Measurements from ENCODE around the gene TAMALIN.

The TAMALIN gene

DNA sequence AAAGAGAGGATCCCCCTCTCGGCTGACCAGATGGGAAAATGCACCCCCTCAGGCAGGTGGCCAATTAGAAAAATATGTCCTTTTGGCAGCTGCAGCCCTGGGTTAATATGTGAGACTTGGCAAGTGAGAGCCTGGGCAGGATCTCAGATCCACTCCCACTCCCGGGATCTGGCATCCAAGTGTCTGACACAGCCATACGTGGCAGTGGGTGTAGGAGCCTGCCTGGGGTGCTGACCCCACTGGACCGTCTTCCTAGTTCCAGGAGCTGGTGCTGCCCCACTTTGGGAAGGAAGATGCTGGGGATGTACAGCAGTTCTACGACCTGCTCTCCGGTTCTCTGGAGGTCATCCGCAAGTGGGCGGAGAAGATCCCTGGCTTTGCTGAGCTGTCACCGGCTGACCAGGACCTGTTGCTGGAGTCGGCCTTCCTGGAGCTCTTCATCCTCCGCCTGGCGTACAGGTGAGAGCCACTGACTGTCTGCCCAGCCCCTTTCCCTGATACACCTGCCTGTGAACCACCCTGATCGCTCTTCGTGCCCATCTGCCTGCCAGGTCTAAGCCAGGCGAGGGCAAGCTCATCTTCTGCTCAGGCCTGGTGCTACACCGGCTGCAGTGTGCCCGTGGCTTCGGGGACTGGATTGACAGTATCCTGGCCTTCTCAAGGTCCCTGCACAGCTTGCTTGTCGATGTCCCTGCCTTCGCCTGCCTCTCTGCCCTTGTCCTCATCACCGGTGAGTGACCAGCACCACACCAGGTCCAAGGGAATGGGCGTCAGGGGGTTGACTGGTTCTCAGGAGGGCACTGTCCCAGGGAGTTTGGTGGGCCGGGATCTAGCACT lies 50.3 kb downstream of the TAMALIN start:
- no peak overlapping the region for H3K4me2 ChIP-seq (ENCODE audit: low read length)

DNA sequence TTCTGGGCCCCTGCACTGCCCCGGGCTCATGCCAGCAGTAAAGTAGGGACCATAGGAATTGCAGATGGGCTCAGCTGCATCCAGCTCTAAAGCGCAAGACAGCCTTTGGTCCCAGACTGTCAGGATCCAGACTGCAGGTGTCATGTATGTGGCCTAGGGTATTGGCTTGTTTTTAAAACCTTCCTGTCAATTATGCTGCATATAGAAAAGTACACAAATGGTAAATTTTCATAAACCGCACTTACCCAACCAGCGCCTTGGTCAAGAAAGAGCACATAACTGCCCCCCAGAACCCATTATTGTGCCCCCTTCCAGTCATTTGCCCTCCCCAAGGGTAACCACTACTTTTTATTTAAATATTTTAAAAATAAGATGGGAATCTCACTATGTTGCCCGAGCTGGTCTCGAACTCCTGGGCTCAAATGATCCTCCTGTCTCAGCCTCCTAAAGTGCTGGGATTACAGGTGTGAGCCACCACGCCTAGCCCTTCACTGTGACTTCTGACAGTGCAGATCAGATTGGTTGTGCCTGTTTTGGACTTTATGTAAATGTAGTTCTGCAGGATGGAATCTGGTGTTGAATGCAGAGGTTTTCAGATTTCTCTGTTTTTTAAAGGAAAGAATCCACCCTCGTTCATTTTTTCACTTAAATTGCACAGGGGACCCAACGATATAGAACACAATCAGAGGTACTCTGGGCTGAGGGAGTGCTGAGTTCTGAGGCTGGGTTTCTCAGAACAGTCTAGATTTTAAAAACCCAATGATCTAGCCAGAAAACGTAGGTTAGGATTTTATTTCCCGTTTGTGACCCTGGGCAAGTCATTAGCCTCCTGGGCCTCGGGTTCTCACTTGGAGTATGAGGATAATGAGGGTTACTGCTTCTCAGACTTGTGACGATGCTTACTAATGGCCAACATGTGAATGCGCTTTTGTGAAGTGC lies 51.2 kb downstream of the TAMALIN start:
- H3K9me3 ChIP-seq (ENCODE audit: control insufficient read depth, insufficient read depth, low read length), result no peaks in the 10 kb centered on the region
- no peak overlapping the region for H3K4me3 ChIP-seq (ENCODE audit: low read length)
- no peak overlapping the region for H3K27ac ChIP-seq (ENCODE audit: low read depth, low read length)
- H3K27me3 ChIP-seq (ENCODE audit: control insufficient read depth, low read length), result no peaks in the 10 kb centered on the region
- no peak for TF ChIP-seq EZH2phosphoT487 (IDR thresholded peaks at IDR 0.05; ENCODE audit: borderline replicate concordance, low read length)
- TF ChIP-seq, protein P1, sequence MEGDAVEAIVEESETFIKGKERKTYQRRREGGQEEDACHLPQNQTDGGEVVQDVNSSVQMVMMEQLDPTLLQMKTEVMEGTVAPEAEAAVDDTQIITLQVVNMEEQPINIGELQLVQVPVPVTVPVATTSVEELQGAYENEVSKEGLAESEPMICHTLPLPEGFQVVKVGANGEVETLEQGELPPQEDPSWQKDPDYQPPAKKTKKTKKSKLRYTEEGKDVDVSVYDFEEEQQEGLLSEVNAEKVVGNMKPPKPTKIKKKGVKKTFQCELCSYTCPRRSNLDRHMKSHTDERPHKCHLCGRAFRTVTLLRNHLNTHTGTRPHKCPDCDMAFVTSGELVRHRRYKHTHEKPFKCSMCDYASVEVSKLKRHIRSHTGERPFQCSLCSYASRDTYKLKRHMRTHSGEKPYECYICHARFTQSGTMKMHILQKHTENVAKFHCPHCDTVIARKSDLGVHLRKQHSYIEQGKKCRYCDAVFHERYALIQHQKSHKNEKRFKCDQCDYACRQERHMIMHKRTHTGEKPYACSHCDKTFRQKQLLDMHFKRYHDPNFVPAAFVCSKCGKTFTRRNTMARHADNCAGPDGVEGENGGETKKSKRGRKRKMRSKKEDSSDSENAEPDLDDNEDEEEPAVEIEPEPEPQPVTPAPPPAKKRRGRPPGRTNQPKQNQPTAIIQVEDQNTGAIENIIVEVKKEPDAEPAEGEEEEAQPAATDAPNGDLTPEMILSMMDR (IDR thresholded peaks at IDR 0.05; ENCODE audit: low read depth, low read length, poor library complexity, severe bottlenecking), result no peak
- H3F3A ChIP-seq (ENCODE audit: control insufficient read depth, insufficient read depth), result peaks cover 3% of the 10 kb centered on the region; the same call in 1 of the 2 replicates
- 0 out of 2 replicates have a peak, but pooled peaks cover 1% of the 10 kb centered on the region for H3K79me2 ChIP-seq (ENCODE audit: control insufficient read depth, low read length)
- peaks cover 42% of the 10 kb centered on the region for H3K36me3 ChIP-seq (ENCODE audit: control insufficient read depth, low read length)
- H3K4me2 ChIP-seq (ENCODE audit: low read length), result no peak overlapping the region
- no peaks in the 10 kb centered on the region for H4K20me1 ChIP-seq (ENCODE audit: control insufficient read depth, insufficient read depth, low read depth, low read length)
- no peaks in the 10 kb centered on the region for H3K9me2 ChIP-seq (replicated peaks; ENCODE audit: control insufficient read depth, low read length)
- peaks cover 18% of the 10 kb centered on the region for H3K4me1 ChIP-seq (ENCODE audit: control insufficient read depth, low read length)

More for the DNA sequence above, 50.3 kb downstream of the TAMALIN start:
- Histone ChIP-seq H4K20me1 (ENCODE audit: control insufficient read depth, insufficient read depth, low read depth, low read length) (peaks cover 4% of the 10 kb centered on the region), H3F3A (ENCODE audit: control insufficient read depth, insufficient read depth) (peaks cover 3% of the 10 kb centered on the region; the same call in 1 of the 2 replicates), H3K79me2 (ENCODE audit: control insufficient read depth, low read length) (peaks cover 8% of the 10 kb centered on the region), H3K4me3 (ENCODE audit: low read length) (no peak overlapping the region), H3K27ac (ENCODE audit: low read depth, low read length) (no peak overlapping the region), H3K9me3 (ENCODE audit: control insufficient read depth, insufficient read depth, low read length) (no peaks in the 10 kb centered on the region), H3K27me3 (ENCODE audit: control insufficient read depth, low read length) (no peaks in the 10 kb centered on the region), H3K36me3 (ENCODE audit: control insufficient read depth, low read length) (peaks cover 42% of the 10 kb centered on the region), H3K9me2 (replicated peaks; ENCODE audit: control insufficient read depth, low read length) (no peaks in the 10 kb centered on the region), H3K4me1 (ENCODE audit: control insufficient read depth, low read length) (peaks cover 27% of the 10 kb centered on the region)
- TF ChIP-seq, protein P1 (IDR thresholded peaks at IDR 0.05; ENCODE audit: low read depth, low read length, poor library complexity, severe bottlenecking), result no peak
- no peak for TF ChIP-seq EZH2phosphoT487 (IDR thresholded peaks at IDR 0.05; ENCODE audit: borderline replicate concordance, low read length)

DNA sequence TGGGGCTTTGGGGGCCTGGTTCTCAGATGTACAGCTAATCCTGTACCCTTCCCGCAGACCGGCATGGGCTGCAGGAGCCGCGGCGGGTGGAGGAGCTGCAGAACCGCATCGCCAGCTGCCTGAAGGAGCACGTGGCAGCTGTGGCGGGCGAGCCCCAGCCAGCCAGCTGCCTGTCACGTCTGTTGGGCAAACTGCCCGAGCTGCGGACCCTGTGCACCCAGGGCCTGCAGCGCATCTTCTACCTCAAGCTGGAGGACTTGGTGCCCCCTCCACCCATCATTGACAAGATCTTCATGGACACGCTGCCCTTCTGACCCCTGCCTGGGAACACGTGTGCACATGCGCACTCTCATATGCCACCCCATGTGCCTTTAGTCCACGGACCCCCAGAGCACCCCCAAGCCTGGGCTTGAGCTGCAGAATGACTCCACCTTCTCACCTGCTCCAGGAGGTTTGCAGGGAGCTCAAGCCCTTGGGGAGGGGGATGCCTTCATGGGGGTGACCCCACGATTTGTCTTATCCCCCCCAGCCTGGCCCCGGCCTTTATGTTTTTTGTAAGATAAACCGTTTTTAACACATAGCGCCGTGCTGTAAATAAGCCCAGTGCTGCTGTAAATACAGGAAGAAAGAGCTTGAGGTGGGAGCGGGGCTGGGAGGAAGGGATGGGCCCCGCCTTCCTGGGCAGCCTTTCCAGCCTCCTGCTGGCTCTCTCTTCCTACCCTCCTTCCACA lies 52.0 kb downstream of the TAMALIN start:
- H3K27me3 ChIP-seq (ENCODE audit: control insufficient read depth, low read length), result no peaks in the 10 kb centered on the region
- H4K20me1 ChIP-seq (ENCODE audit: control insufficient read depth, insufficient read depth, low read depth, low read length), result no peaks in the 10 kb centered on the region
- TF ChIP-seq, protein P1 (IDR thresholded peaks at IDR 0.05; ENCODE audit: low read depth, low read length, poor library complexity, severe bottlenecking), result no peak
- no peak for TF ChIP-seq EZH2phosphoT487 (IDR thresholded peaks at IDR 0.05; ENCODE audit: borderline replicate concordance, low read length)

More for the DNA sequence above, 52.0 kb downstream of the TAMALIN start:
- peaks cover 42% of the 10 kb centered on the region for H3K36me3 ChIP-seq (ENCODE audit: control insufficient read depth, low read length)
- peaks cover 3% of the 10 kb centered on the region; the same call in 1 of the 2 replicates for H3F3A ChIP-seq (ENCODE audit: control insufficient read depth, insufficient read depth)
- H3K4me2 ChIP-seq (ENCODE audit: low read length), result no peak overlapping the region
- H3K4me3 ChIP-seq (ENCODE audit: low read length), result no peak overlapping the region
- H3K9me2 ChIP-seq (replicated peaks; ENCODE audit: control insufficient read depth, low read length), result no peaks in the 10 kb centered on the region
- no peaks in the 10 kb centered on the region for H3K79me2 ChIP-seq (ENCODE audit: control insufficient read depth, low read length)
- no peaks in the 10 kb centered on the region for H3K9me3 ChIP-seq (ENCODE audit: control insufficient read depth, insufficient read depth, low read length)
- H3K27ac ChIP-seq (ENCODE audit: low read depth, low read length), result 0 out of 2 replicates have a peak overlapping the region, but pooled peaks have one; percentile 4
- H3K4me1 ChIP-seq (ENCODE audit: control insufficient read depth, low read length), result peaks cover 16% of the 10 kb centered on the region

Measured in DOHH2 (cell line).